ENCODE measurements around the gene MYL9.
"Not testable (repeated sequence)": the region's sequence is repeated elsewhere in the genome, so short reads cannot be mapped to it uniquely, and the experiment has no call there.

Gene MYL9

GRCh38 chr20:36549942-36550789 lies 8.8 kb downstream of the MYL9 start:
- DNase-seq = no peak

GRCh38 chr20:36550790-36551299 lies 9.5 kb downstream of the MYL9 start:
- no peak for DNase-seq

GRCh38 chr20:36555248-36555647 lies 13.9 kb downstream of the MYL9 start:
- DNase-seq = no peak

- no peak for DNase-seq
Observed at GRCh38 chr20:36562724-36563123, 21.4 kb downstream of the MYL9 start.

- DNase-seq = no peak
Observed at GRCh38 chr20:36563374-36563773, 22.1 kb downstream of the MYL9 start.

- DNase-seq = not testable (repeated sequence)
Observed at GRCh38 chr20:36564078-36564725, 22.9 kb downstream of the MYL9 start.

- not testable (repeated sequence) for DNase-seq
Observed at GRCh38 chr20:36564726-36565121, 23.4 kb downstream of the MYL9 start.

GRCh38 chr20:36565520-36565919 lies 24.2 kb downstream of the MYL9 start:
- DNase-seq = no peak

GRCh38 chr20:36569847-36570429 lies 28.6 kb downstream of the MYL9 start:
- DNase-seq = no peak

GRCh38 chr20:36571564-36572504 lies 30.5 kb downstream of the MYL9 start:
- DNase-seq = no peak

- peak; percentile 77 for DNase-seq
Observed at GRCh38 chr20:36572701-36573102, 31.4 kb downstream of the MYL9 start.

GRCh38 chr20:36573103-36573797 lies 31.9 kb downstream of the MYL9 start, which contains the start of gene TGIF2:
TGIF2 (plus strand) TSS chr20:36573597; CDS start chr20:36578775, 5,178 bp downstream.
- DNase-seq = peak; percentile 89

GRCh38 chr20:36573798-36574365 lies 32.6 kb downstream of the MYL9 start:
- peak; percentile 36 for DNase-seq

GRCh38 chr20:36574366-36575135 lies 33.2 kb downstream of the MYL9 start:
- peak; percentile 68 for DNase-seq

- DNase-seq = no peak
Observed at GRCh38 chr20:36576081-36576445, 34.7 kb downstream of the MYL9 start.

GRCh38 chr20:36578356-36579041 lies 37.2 kb downstream of the MYL9 start:
- no peak for DNase-seq

- no peak for DNase-seq
Observed at GRCh38 chr20:36579996-36580545, 38.8 kb downstream of the MYL9 start.

GRCh38 chr20:36582322-36582721 lies 41.0 kb downstream of the MYL9 start:
- DNase-seq = no peak

GRCh38 chr20:36582821-36583220 lies 41.5 kb downstream of the MYL9 start:
- DNase-seq = no peak

GRCh38 chr20:36584018-36584481 lies 42.7 kb downstream of the MYL9 start:
- no peak for DNase-seq
